CD14-positive monocyte (primary cell): ENCODE measurements around the gene GTSF1L. TPM values are rescaled to one million over a fixed set of nuclear protein-coding genes. Genes with fewer than 3 reads are reported as not detected.

Experiments used
- DNase-seq, 3 donors: peaks; one replicate each; pipeline ENCODE4 v3.0.0-alpha.2; 2011 to 2022
- H2AFZ ChIP-seq: 2 replicates; pipeline ENCODE4 v1.6.0; 2012; ENCODE audit warnings: mild to moderate bottlenecking, low read depth, low read length, inconsistent platforms; ENCODE audit not compliant: insufficient read depth, poor library complexity, severe bottlenecking
- H3K27ac ChIP-seq, 2 donors: 1 replicate in 1 of 2; 2 replicates in 1 of 2; pipeline ENCODE4 v1.5.1; 2012 to 2013; ENCODE audit warnings: low read length in 2 of 2, control low read depth in 1 of 2, inconsistent platforms in 1 of 2, low read depth in 1 of 2, mild to moderate bottlenecking in 1 of 2
- H3K27me3 ChIP-seq, 2 donors: one replicate each; pipeline versions ENCODE4 v1.6.0 to v1.6.1; 2011 to 2013; ENCODE audit warnings: low read length in 2 of 2; ENCODE audit not compliant: control insufficient read depth in 2 of 2, insufficient read depth in 2 of 2
- H3K36me3 ChIP-seq, 2 donors: replicated peaks in 1 of 2; 1 replicate in 1 of 2; 2 replicates in 1 of 2; pipeline versions ENCODE4 v1.5.1 to v1.6.1; 2012 to 2013; ENCODE audit warnings: low read length in 2 of 2, control low read depth in 1 of 2, inconsistent platforms in 1 of 2, mild to moderate bottlenecking in 1 of 2; ENCODE audit not compliant: insufficient read depth in 2 of 2, control insufficient read depth in 1 of 2
- H3K4me1 ChIP-seq, 2 donors: 1 replicate in 1 of 2; 2 replicates in 1 of 2; pipeline versions ENCODE4 v1.5.1 to v1.6.1; 2012 to 2013; ENCODE audit warnings: low read length in 2 of 2, control low read depth in 1 of 2, inconsistent platforms in 1 of 2, mild to moderate bottlenecking in 1 of 2, moderate library complexity in 1 of 2; ENCODE audit not compliant: insufficient read depth in 2 of 2, control insufficient read depth in 1 of 2
- H3K4me2 ChIP-seq: replicated peaks from 2 replicates; pipeline ENCODE3; 2012; ENCODE audit warnings: low read length, moderate library complexity, mild to moderate bottlenecking; ENCODE audit not compliant: poor library complexity, severe bottlenecking; ENCODE audit errors: extremely low read depth
- H3K4me3 ChIP-seq, 3 experiments: fragments of 200-600 bp in 1 of 3; sonication (generic) in 1 of 3; replicated peaks in 1 of 3; 1 replicate in 2 of 3; 2 replicates in 1 of 3; pipeline ENCODE4 v1.5.1; 2011 to 2013; ENCODE audit warnings: low read length in 3 of 3, mild to moderate bottlenecking in 3 of 3, control low read depth in 2 of 3, low read depth in 2 of 3, inconsistent platforms in 1 of 3, moderate library complexity in 1 of 3
- H3K79me2 ChIP-seq: 2 replicates; pipeline ENCODE4 v1.6.0; 2012; ENCODE audit warnings: mild to moderate bottlenecking, control low read depth, inconsistent platforms, low read length, moderate library complexity; ENCODE audit not compliant: insufficient read depth
- H3K9ac ChIP-seq: 2 replicates; pipeline ENCODE4 v1.6.0; 2017; ENCODE audit warnings: low read length, mild to moderate bottlenecking; ENCODE audit not compliant: insufficient read depth, poor library complexity, severe bottlenecking
- H3K9me3 ChIP-seq, 2 donors: replicated peaks in 1 of 2; 1 replicate in 1 of 2; 2 replicates in 1 of 2; pipeline versions ENCODE4 v1.5.1 to v1.6.1; 2012 to 2013; ENCODE audit warnings: low read length in 2 of 2, control low read depth in 1 of 2; ENCODE audit not compliant: control insufficient read depth in 1 of 2, insufficient read depth in 1 of 2
- H4K20me1 ChIP-seq: 2 replicates; pipeline ENCODE4 v1.6.0; 2012; ENCODE audit warnings: mild to moderate bottlenecking, low read length, control low read depth, moderate library complexity; ENCODE audit not compliant: insufficient read depth
- H3K27ac Mint-ChIP-seq, 7 donors: one replicate each; pipeline ENCODE4 v1.8.0; 2020; ENCODE audit warnings: mild to moderate bottlenecking in 7 of 7, mixed read lengths in 7 of 7, moderate library complexity in 6 of 7, inconsistent platforms in 2 of 7
- H3K27me3 Mint-ChIP-seq, 3 donors: one replicate each; pipeline ENCODE4 v1.8.0; 2021 to 2022; ENCODE audit warnings: low read depth in 3 of 3, mild to moderate bottlenecking in 3 of 3, mixed read lengths in 3 of 3, moderate library complexity in 3 of 3, inconsistent platforms in 1 of 3
- H3K36me3 Mint-ChIP-seq, 2 donors: one replicate each; pipeline ENCODE4 v1.8.0; 2020; ENCODE audit warnings: mixed read lengths in 2 of 2, inconsistent platforms in 1 of 2, mild to moderate bottlenecking in 1 of 2
- H3K4me1 Mint-ChIP-seq: one replicate; pipeline ENCODE4 v1.8.0; 2020; ENCODE audit warnings: mild to moderate bottlenecking, mixed read lengths
- H3K4me3 Mint-ChIP-seq, 2 donors: one replicate each; pipeline ENCODE4 v1.8.0; 2020; ENCODE audit warnings: mild to moderate bottlenecking in 2 of 2, mixed read lengths in 2 of 2, moderate library complexity in 1 of 2
- H3K9me3 Mint-ChIP-seq, 7 donors: one replicate each; pipeline ENCODE4 v1.8.0; 2020 to 2022; ENCODE audit warnings: mixed read lengths in 7 of 7, mild to moderate bottlenecking in 6 of 7, moderate library complexity in 6 of 7, inconsistent platforms in 2 of 7
- CTCF ChIP-seq: fragments of 200-600 bp; IDR thresholded peaks from one replicate; pipeline ENCODE4 v1.8.0; 2022; ENCODE audit warnings: antibody characterized with exemption, mild to moderate bottlenecking
- WGBS: methylation state at CpG from one replicate; pipeline ENCODE4 v1.1.5; 2013; ENCODE audit warnings: missing lambda C conversion rate; ENCODE audit not compliant: insufficient coverage; 5-methylcytosine and 5-hydroxymethylcytosine counted together
- intact Hi-C, 2 donors: fragments of 100-400 bp; cut with micrococcal nuclease; formaldehyde crosslinking; loops; one replicate each; pipeline versions ENCODE4 v1.15.0 to v1.15.1; 2023
- polyA minus RNA-seq: library from RNA; depleted of rRNA, polyadenylated mRNA; stranded (reverse); fragments of >200 nt; gene quantifications from 2 replicates; pipeline ENCODE4 v1.2.3, GENCODE V29; 2012
- polyA plus RNA-seq, 3 donors: library from polyadenylated mRNA; depleted of rRNA in 1 of 3; unstranded in 2 of 3; stranded (reverse) in 1 of 3; fragments of 300-500 nt in 2 of 3; fragments of >200 nt in 1 of 3; fragmentation: Illumina TruSeq in 2 of 3; gene quantifications; 1 replicate in 2 of 3; 2 replicates in 1 of 3; pipeline ENCODE4 v1.2.3, GENCODE V29; 2012 to 2021
- total RNA-seq, 12 experiments: library from RNA in 1 of 12; stranded (reverse) in 1 of 12; fragments of 120-200 nt in 1 of 12; gene quantifications; one replicate each; pipeline ENCODE4 v1.2.4 and lab custom pipeline; 2013 to 2026; ENCODE audit warnings: mixed read lengths in 6 of 12, inconsistent platforms in 1 of 12

Gene GTSF1L
- total RNA-seq (2013), result not detected
- polyA plus RNA-seq (not detected), polyA minus RNA-seq (not detected in 2 replicates), total RNA-seq (lab: John Stamatoyannopoulos, UW) (0 to 0.12 (median 0) reads per million in 11 experiments)

- H3K4me1 Mint-ChIP-seq, result peaks cover 12% of the 10 kb centered on the region
- Histone ChIP-seq H3K9ac (no peak within 1 kb of the TSS), H2AFZ (no peak within 1 kb of the TSS), H3K4me2 (no peak within 1 kb of the TSS), H4K20me1 (no peaks in the 10 kb centered on the region), H3K27me3 (no peaks in the 10 kb centered on the region), H3K27ac (no peak within 1 kb of the TSS), H3K79me2 (no peaks in the 10 kb centered on the region), H3K4me1 (no peaks in the 10 kb centered on the region), H3K4me3 (no peak within 1 kb of the TSS), H3K9me3 (no peaks in the 10 kb centered on the region), H3K36me3 (no peaks in the 10 kb centered on the region)
- intact Hi-C loops, result no loop called here
- H3K27me3 Mint-ChIP-seq, result peaks cover 4 to 9% (median 7%) of the 10 kb centered on the region in 3 donors
- H3K9me3 Mint-ChIP-seq, result peaks cover 0 to 7% (median 0%) of the 10 kb centered on the region in 7 donors
- no peak for DNase-seq
- WGBS, result 96% methylated on average over 9 of the region's 11 CpGs
- no peak for TF ChIP-seq CTCF
- peak within 1 kb of the TSS in 1 of 2 donors; percentile 19 for H3K4me3 Mint-ChIP-seq
- peak within 1 kb of the TSS in 1 of 7 donors; percentile 41 for H3K27ac Mint-ChIP-seq
- H3K36me3 Mint-ChIP-seq, result no peaks in the 10 kb centered on the region
These were observed at the start of gene GTSF1L for GRCh38 chr20:43726811-43727338. GTSF1L (minus strand) TSS chr20:43727002; CDS start chr20:43726694, 308 bp downstream.

GRCh38 chr20:43774754-43775153 lies 48.0 kb upstream of the GTSF1L start:
- H3K27ac Mint-ChIP-seq, result no peak overlapping the region
- H3K4me2 ChIP-seq, result no peak overlapping the region
- H3K79me2 ChIP-seq, result no peaks in the 10 kb centered on the region
- no peak overlapping the region for H3K4me3 ChIP-seq
- H3K4me1 ChIP-seq, result no peaks in the 10 kb centered on the region
- H3K27ac ChIP-seq, result no peak overlapping the region
- peaks cover 4 to 34% (median 20%) of the 10 kb centered on the region in 7 donors for H3K9me3 Mint-ChIP-seq
- WGBS, result 97% methylated on average over 6 of the region's 10 CpGs
- no peaks in the 10 kb centered on the region for H4K20me1 ChIP-seq
- peaks cover 5% of the 10 kb centered on the region for H3K4me1 Mint-ChIP-seq
- H3K27me3 ChIP-seq, result peaks cover 4 to 26% of the 10 kb centered on the region in 2 donors
- H3K27me3 Mint-ChIP-seq, result peaks cover 18 to 37% (median 23%) of the 10 kb centered on the region in 3 donors
- H3K36me3 Mint-ChIP-seq, result no peaks in the 10 kb centered on the region
- H3K9ac ChIP-seq, result no peak overlapping the region
- no peak for TF ChIP-seq CTCF
- no peak for DNase-seq
- no peaks in the 10 kb centered on the region for H3K36me3 ChIP-seq
- H3K4me3 Mint-ChIP-seq, result no peak overlapping the region
- no peak overlapping the region for H2AFZ ChIP-seq
- intact Hi-C loops, result no loop called here
- peaks cover 8 to 15% of the 10 kb centered on the region in 2 donors for H3K9me3 ChIP-seq
